ENCODE data around the gene PTPRT. TPM values are rescaled to one million over a fixed set of nuclear protein-coding genes. Genes with fewer than 3 reads are reported as not detected.

Gene PTPRT
- total RNA-seq, 6 donors from 2014 or later, result 0.20 to 7.1 (median 3.8) TPM

- H3K27ac ChIP-seq, result no peak overlapping the region
- ATAC-seq (ENCODE audit: low FRiP score in 2 of 2) (no peak), DNase-seq (peak in 1 of 2 donors; percentile 0)
- no peaks in the 10 kb centered on the region for H3K9me3 ChIP-seq
- no peak overlapping the region for H3K4me3 ChIP-seq
- WGBS, 2 donors, result 58 to 75% methylated on average over 5 of the region's 5 CpGs
- no peaks in the 10 kb centered on the region for H3K4me1 ChIP-seq
- TF ChIP-seq POLR2AphosphoS5 (IDR thresholded peaks at IDR 0.05) (no peak), EP300 (IDR thresholded peaks at IDR 0.05) (no peak), POLR2A (IDR thresholded peaks at IDR 0.05) (no peak)
- TF ChIP-seq, protein P1, sequence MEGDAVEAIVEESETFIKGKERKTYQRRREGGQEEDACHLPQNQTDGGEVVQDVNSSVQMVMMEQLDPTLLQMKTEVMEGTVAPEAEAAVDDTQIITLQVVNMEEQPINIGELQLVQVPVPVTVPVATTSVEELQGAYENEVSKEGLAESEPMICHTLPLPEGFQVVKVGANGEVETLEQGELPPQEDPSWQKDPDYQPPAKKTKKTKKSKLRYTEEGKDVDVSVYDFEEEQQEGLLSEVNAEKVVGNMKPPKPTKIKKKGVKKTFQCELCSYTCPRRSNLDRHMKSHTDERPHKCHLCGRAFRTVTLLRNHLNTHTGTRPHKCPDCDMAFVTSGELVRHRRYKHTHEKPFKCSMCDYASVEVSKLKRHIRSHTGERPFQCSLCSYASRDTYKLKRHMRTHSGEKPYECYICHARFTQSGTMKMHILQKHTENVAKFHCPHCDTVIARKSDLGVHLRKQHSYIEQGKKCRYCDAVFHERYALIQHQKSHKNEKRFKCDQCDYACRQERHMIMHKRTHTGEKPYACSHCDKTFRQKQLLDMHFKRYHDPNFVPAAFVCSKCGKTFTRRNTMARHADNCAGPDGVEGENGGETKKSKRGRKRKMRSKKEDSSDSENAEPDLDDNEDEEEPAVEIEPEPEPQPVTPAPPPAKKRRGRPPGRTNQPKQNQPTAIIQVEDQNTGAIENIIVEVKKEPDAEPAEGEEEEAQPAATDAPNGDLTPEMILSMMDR (IDR thresholded peaks at IDR 0.05), result no peak
- no peaks in the 10 kb centered on the region for H3K36me3 ChIP-seq
- H3K27me3 ChIP-seq, result no peaks in the 10 kb centered on the region
Measured at GRCh38 chr20:42051921-42052320, 1137.8 kb downstream of the PTPRT start.

- no peak for TF ChIP-seq POLR2A (IDR thresholded peaks at IDR 0.05)
- TF ChIP-seq EP300 (IDR thresholded peaks at IDR 0.05), result no peak
- TF ChIP-seq POLR2AphosphoS5 (IDR thresholded peaks at IDR 0.05), result no peak
- TF ChIP-seq, protein P1 (IDR thresholded peaks at IDR 0.05), result no peak
- DNase-seq, result no peak
- no peak overlapping the region for H3K4me3 ChIP-seq
Measured at GRCh38 chr20:42046371-42047085, 1143.2 kb downstream of the PTPRT start.

GRCh38 chr20:42043921-42044320 lies 1145.8 kb downstream of the PTPRT start:
- Histone ChIP-seq H3K27me3 (no peaks in the 10 kb centered on the region), H3K27ac (no peak overlapping the region), H3K36me3 (no peaks in the 10 kb centered on the region), H3K4me1 (no peaks in the 10 kb centered on the region), H3K9me3 (no peaks in the 10 kb centered on the region), H3K4me3 (no peak overlapping the region)
- ATAC-seq (ENCODE audit: low FRiP score in 2 of 2) (no peak), DNase-seq (no peak)
- WGBS, 2 donors, result 56 to 73% methylated on average over 1 to 2 of the region's 2 CpGs
- TF ChIP-seq POLR2A (IDR thresholded peaks at IDR 0.05) (no peak), POLR2AphosphoS5 (IDR thresholded peaks at IDR 0.05) (no peak), EP300 (IDR thresholded peaks at IDR 0.05) (no peak)
- TF ChIP-seq, protein P1 (IDR thresholded peaks at IDR 0.05), result no peak

More at GRCh38 chr20:42046371-42047085, 1143.2 kb downstream of the PTPRT start:
- no peaks in the 10 kb centered on the region for H3K4me1 ChIP-seq
- H3K36me3 ChIP-seq, result no peaks in the 10 kb centered on the region
- WGBS, 2 donors, result 33 to 45% methylated on average over 7 of the region's 7 CpGs
- H3K9me3 ChIP-seq, result no peaks in the 10 kb centered on the region
- no peak overlapping the region for H3K27ac ChIP-seq
- ATAC-seq (ENCODE audit: low FRiP score in 2 of 2), result no peak
- H3K27me3 ChIP-seq, result no peaks in the 10 kb centered on the region

DNA sequence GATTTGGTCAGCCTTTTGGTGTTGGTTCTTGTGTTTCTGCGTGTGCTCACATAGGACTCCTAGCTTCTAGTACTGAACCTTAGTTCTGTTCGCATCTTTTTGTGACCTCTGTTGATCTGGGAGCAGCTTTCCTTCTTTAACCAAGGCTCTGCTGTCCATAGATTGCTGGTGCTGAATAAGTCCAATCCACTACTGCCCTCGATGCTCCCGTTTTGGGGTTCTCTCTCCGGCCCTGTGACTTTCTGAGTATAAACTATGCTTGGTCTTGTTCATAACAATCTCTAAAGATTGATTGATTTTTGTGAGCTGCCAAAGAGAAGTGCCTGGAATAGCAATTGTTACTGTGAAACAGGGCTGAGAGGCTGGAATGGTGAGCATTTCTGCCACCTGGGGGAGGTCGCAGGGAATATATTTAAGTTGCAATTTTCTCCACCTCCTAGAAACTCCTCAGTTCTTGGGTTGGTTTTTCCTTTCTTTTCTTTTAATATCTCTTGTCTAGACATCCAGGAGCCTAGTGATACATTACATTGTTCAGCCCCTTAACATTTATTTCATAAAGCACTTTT lies 1148.6 kb downstream of the PTPRT start:
- no peaks in the 10 kb centered on the region for H3K9me3 ChIP-seq
- no peaks in the 10 kb centered on the region for H3K36me3 ChIP-seq
- TF ChIP-seq POLR2A (IDR thresholded peaks at IDR 0.05) (no peak), EP300 (IDR thresholded peaks at IDR 0.05) (no peak)
- no peaks in the 10 kb centered on the region for H3K27me3 ChIP-seq
- no peak overlapping the region for H3K4me3 ChIP-seq
- no peak overlapping the region for H3K27ac ChIP-seq
- 13 to 25% methylated on average over 6 of the region's 6 CpGs for WGBS, 2 donors
- no peaks in the 10 kb centered on the region for H3K4me1 ChIP-seq
- DNase-seq (no peak), ATAC-seq (ENCODE audit: low FRiP score in 2 of 2) (no peak)

- ATAC-seq (ENCODE audit: low FRiP score in 2 of 2) (no peak), DNase-seq (no peak)
- TF ChIP-seq EP300 (IDR thresholded peaks at IDR 0.05) (no peak), POLR2AphosphoS5 (IDR thresholded peaks at IDR 0.05) (no peak), POLR2A (IDR thresholded peaks at IDR 0.05) (no peak)
- TF ChIP-seq, protein P1 (IDR thresholded peaks at IDR 0.05), result no peak
- Histone ChIP-seq H3K4me3 (no peak overlapping the region), H3K27ac (no peak overlapping the region), H3K9me3 (no peaks in the 10 kb centered on the region), H3K4me1 (no peaks in the 10 kb centered on the region), H3K36me3 (no peaks in the 10 kb centered on the region), H3K27me3 (no peaks in the 10 kb centered on the region)
- WGBS, 2 donors, result 87% methylated on average over 1 of the region's 1 CpG
Measured at GRCh38 chr20:42027746-42028268, 1161.9 kb downstream of the PTPRT start.
